Trophoblast cell (in vitro differentiated cells and primary cell): ENCODE data around the gene SMARCB1.

Experiments
- DNase-seq, 2 donors: peaks; one replicate each; pipeline ENCODE4 v3.0.0-alpha.2; 2016
- H2AFZ ChIP-seq: 2 replicates; pipeline ENCODE4 v1.6.1; 2013; ENCODE audit warnings: low read length, moderate library complexity, mild to moderate bottlenecking; ENCODE audit not compliant: insufficient read depth, poor library complexity
- H2AK5ac ChIP-seq: 2 replicates; pipeline ENCODE4 v1.6.1; 2013; ENCODE audit warnings: mild to moderate bottlenecking, low read length
- H2BK120ac ChIP-seq: 2 replicates; pipeline ENCODE4 v1.6.1; 2013; ENCODE audit warnings: low read length, mild to moderate bottlenecking, moderate library complexity; ENCODE audit not compliant: insufficient read depth, poor library complexity
- H2BK12ac ChIP-seq: 2 replicates; pipeline ENCODE4 v1.6.1; 2013; ENCODE audit warnings: mild to moderate bottlenecking, low read length, moderate library complexity
- H2BK5ac ChIP-seq: 2 replicates; pipeline ENCODE4 v1.6.1; 2013; ENCODE audit warnings: low read length, low read depth, moderate library complexity, mild to moderate bottlenecking; ENCODE audit not compliant: poor library complexity
- H3K14ac ChIP-seq: 2 replicates; pipeline ENCODE4 v1.6.1; 2013; ENCODE audit warnings: mild to moderate bottlenecking, low read length
- H3K18ac ChIP-seq: 2 replicates; pipeline ENCODE4 v1.6.1; 2013; ENCODE audit warnings: mild to moderate bottlenecking, low read length
- H3K23ac ChIP-seq: 2 replicates; pipeline ENCODE4 v1.6.1; 2013; ENCODE audit warnings: low read length
- H3K27ac ChIP-seq: 2 replicates; pipeline ENCODE4 v1.5.1; 2013; ENCODE audit warnings: low read depth, mild to moderate bottlenecking, inconsistent platforms, low read length, moderate library complexity
- H3K27me3 ChIP-seq: 2 replicates; pipeline ENCODE4 v1.6.1; 2013; ENCODE audit warnings: inconsistent platforms, mild to moderate bottlenecking, low read length, moderate library complexity; ENCODE audit not compliant: insufficient read depth
- H3K36me3 ChIP-seq, 2 experiments: 1 replicate in 1 of 2; 2 replicates in 1 of 2; pipeline ENCODE4 v1.6.1; 2013; ENCODE audit warnings: low read length in 2 of 2, mild to moderate bottlenecking in 2 of 2, moderate library complexity in 1 of 2; ENCODE audit not compliant: insufficient read depth in 2 of 2, control insufficient read depth in 1 of 2
- H3K4ac ChIP-seq: 2 replicates; pipeline ENCODE4 v1.6.1; 2013; ENCODE audit warnings: low read depth, mild to moderate bottlenecking, low read length, moderate library complexity
- H3K4me1 ChIP-seq, 2 experiments: 1 replicate in 1 of 2; 2 replicates in 1 of 2; pipeline ENCODE4 v1.6.1; 2013; ENCODE audit warnings: low read length in 2 of 2, mild to moderate bottlenecking in 2 of 2, moderate library complexity in 1 of 2; ENCODE audit not compliant: insufficient read depth in 2 of 2, control insufficient read depth in 1 of 2
- H3K4me2 ChIP-seq: 2 replicates; pipeline ENCODE4 v1.6.1; 2013; ENCODE audit warnings: inconsistent platforms, mild to moderate bottlenecking, low read length, moderate library complexity
- H3K4me3 ChIP-seq: 2 replicates; pipeline ENCODE4 v1.5.1; 2013; ENCODE audit warnings: mild to moderate bottlenecking, low read depth, low read length, inconsistent platforms
- H3K79me1 ChIP-seq: one replicate; pipeline ENCODE4 v1.6.1; 2013; ENCODE audit warnings: low read length
- H3K79me2 ChIP-seq: 2 replicates; pipeline ENCODE4 v1.6.1; 2013; ENCODE audit warnings: low read length, mild to moderate bottlenecking; ENCODE audit not compliant: control insufficient read depth, insufficient read depth, poor library complexity
- H3K9ac ChIP-seq: 2 replicates; pipeline ENCODE4 v1.6.1; 2013; ENCODE audit warnings: mild to moderate bottlenecking, low read length
- H3K9me3 ChIP-seq: 2 replicates; pipeline ENCODE4 v1.6.1; 2013; ENCODE audit warnings: low read depth, mild to moderate bottlenecking, control low read depth, inconsistent platforms, low read length; ENCODE audit not compliant: insufficient read depth
- H4K12ac ChIP-seq: 2 replicates; pipeline ENCODE4 v1.6.1; 2013; ENCODE audit warnings: low read depth, mild to moderate bottlenecking, low read length, moderate library complexity
- H4K8ac ChIP-seq: 2 replicates; pipeline ENCODE4 v1.6.1; 2013; ENCODE audit warnings: low read depth, mild to moderate bottlenecking, low read length, moderate library complexity
- H4K91ac ChIP-seq: one replicate; pipeline ENCODE4 v1.6.1; 2013; ENCODE audit warnings: low read depth, mild to moderate bottlenecking, low read length, moderate library complexity
- WGBS: extraction: QIAGEN DNeasy Blood & Tissue Kit; methylation state at CpG from one replicate; pipeline ENCODE4 v1.1.7; 2013; ENCODE audit warnings: missing lambda C conversion rate; ENCODE audit not compliant: insufficient read length, insufficient coverage; ENCODE audit errors: extremely low coverage; 5-methylcytosine and 5-hydroxymethylcytosine counted together

Gene SMARCB1

DNA sequence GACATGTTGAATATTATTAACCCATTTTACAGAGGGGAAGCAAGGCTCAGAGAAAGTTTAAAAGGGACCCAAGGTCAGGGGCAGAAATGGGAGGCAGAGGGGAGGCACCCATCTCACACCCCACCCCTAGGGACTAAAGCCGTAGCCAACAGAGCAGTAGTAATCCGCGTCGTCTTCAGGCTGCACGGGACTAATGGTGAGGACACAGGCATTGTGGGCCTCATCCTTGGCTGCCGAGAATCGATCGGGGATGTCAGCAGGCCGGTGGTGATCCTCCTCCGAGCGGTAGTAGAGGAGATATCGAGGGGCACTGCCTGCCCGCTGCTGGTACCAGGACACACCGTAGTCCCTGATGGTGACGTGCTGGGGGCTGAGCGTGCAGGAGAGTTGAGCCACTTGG, 34.0 kb upstream of the SMARCB1 start:
- peak overlapping the region; percentile 18 for H3K4me3 ChIP-seq
- H3K79me1 ChIP-seq: peaks cover 11% of the 10 kb centered on the region
- H4K91ac ChIP-seq: no peak overlapping the region
- no peak overlapping the region for H3K23ac ChIP-seq
- no CpG with 5 or more reads among the region's 16 CpGs for WGBS
- H4K12ac ChIP-seq: no peak overlapping the region
- H3K14ac ChIP-seq: no peak overlapping the region
- H2BK12ac ChIP-seq: no peak overlapping the region
- H2BK5ac ChIP-seq: no peak overlapping the region
- no peak overlapping the region for H2AK5ac ChIP-seq
- H3K4me2 ChIP-seq: no peak overlapping the region
- peaks cover 3% of the 10 kb centered on the region for H3K9me3 ChIP-seq
- H3K9ac ChIP-seq: peak overlapping the region; percentile 5
- no peak for DNase-seq
- no peak overlapping the region for H2AFZ ChIP-seq
- no peak overlapping the region for H3K27ac ChIP-seq
- peaks cover 2 to 7% of the 10 kb centered on the region in 2 experiments for H3K4me1 ChIP-seq
- H3K79me2 ChIP-seq: peaks cover 6% of the 10 kb centered on the region
- no peak overlapping the region for H3K4ac ChIP-seq
- H3K36me3 ChIP-seq: no peaks in the 10 kb centered on the region
- H3K18ac ChIP-seq: no peak overlapping the region
- no peaks in the 10 kb centered on the region for H3K27me3 ChIP-seq
- no peak overlapping the region for H4K8ac ChIP-seq
- H2BK120ac ChIP-seq: no peak overlapping the region

DNA sequence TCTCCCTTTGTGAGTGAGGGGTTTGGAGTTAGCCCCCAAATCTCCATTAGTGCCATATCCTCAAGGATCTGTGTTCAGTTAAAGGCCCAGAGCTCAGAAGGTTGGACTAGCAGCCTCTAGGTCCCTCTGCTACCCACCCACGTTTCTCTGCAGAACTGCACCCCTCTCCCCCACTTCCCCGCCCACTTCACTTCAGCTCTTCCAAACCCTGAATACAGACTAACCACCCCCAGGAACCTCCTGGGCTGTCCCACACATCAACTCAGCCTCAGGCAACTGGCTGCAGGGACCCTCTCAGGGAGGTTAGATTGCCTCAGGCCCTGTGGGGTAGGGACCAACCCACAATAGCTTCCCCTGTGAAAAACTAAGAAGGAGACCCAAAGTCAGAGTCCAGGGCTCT, 33.4 kb upstream of the SMARCB1 start:
- Histone ChIP-seq H3K36me3 (no peaks in the 10 kb centered on the region), H2BK120ac (no peak overlapping the region), H3K9ac (no peak overlapping the region), H4K91ac (no peak overlapping the region), H4K12ac (no peak overlapping the region), H2BK12ac (no peak overlapping the region), H3K9me3 (peaks cover 3% of the 10 kb centered on the region), H4K8ac (no peak overlapping the region), H3K23ac (no peak overlapping the region), H3K79me1 (peaks cover 11% of the 10 kb centered on the region), H3K14ac (no peak overlapping the region), H2AK5ac (no peak overlapping the region), H3K27ac (no peak overlapping the region), H3K4me2 (no peak overlapping the region), H3K4me1 (peaks cover 2 to 7% of the 10 kb centered on the region in 2 experiments), H2BK5ac (no peak overlapping the region), H3K18ac (no peak overlapping the region), H2AFZ (no peak overlapping the region), H3K27me3 (no peaks in the 10 kb centered on the region), H3K4ac (no peak overlapping the region), H3K4me3 (no peak overlapping the region), H3K79me2 (peaks cover 6% of the 10 kb centered on the region)
- WGBS: no CpG with 5 or more reads among the region's 2 CpGs
- no peak for DNase-seq

DNA sequence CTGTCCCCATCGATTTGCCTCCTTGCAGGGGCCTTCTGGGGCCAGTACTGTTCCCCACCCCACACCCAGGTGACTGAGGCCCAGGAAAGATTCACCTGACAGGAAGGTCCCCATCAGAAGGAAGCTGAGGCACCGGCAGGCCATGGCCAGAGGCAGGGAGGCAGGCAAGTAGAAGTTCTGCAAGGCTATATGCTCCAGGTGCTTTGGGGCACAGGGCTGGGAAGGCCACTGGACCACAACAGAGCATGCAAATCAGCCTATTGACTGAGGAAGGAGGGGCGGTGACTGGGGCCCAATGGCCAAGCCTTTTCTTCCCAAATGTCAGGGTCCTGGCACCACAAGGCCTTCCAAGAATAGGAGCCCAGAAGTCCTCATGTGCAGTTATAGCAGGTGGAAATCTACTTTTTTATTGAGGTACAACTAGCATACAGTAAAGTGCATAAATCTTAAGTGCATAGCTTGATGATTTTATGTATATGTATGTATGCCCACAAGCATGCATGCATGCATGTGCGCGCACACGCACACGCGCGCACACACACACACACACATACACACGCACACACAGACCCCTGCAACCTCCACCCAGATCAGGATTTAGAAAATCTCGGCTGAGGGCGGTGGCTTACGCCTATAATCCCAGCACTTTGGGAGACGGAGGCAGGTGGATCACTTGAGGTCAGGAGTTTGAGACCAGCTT, 32.4 kb upstream of the SMARCB1 start, which contains the start of gene VPREB3:
VPREB3 (minus strand) TSS at position 206 of the 700 bp plus-strand sequence; CDS start at position 144, 62 bp downstream.
- no peak within 1 kb of the TSS for H2BK12ac ChIP-seq
- H3K4me3 ChIP-seq: no peak within 1 kb of the TSS
- H4K91ac ChIP-seq: no peak within 1 kb of the TSS
- H4K8ac ChIP-seq: no peak within 1 kb of the TSS
- H3K23ac ChIP-seq: no peak within 1 kb of the TSS
- no peak within 1 kb of the TSS for H3K14ac ChIP-seq
- H2BK5ac ChIP-seq: no peak within 1 kb of the TSS
- peaks cover 3% of the 10 kb centered on the region for H3K9me3 ChIP-seq
- no CpG with 5 or more reads among the region's 14 CpGs for WGBS
- H3K4ac ChIP-seq: no peak within 1 kb of the TSS
- no peak within 1 kb of the TSS for H2AK5ac ChIP-seq
- no peak within 1 kb of the TSS for H2AFZ ChIP-seq
- H3K27me3 ChIP-seq: no peaks in the 10 kb centered on the region
- no peak within 1 kb of the TSS for H3K27ac ChIP-seq
- H2BK120ac ChIP-seq: no peak within 1 kb of the TSS
- no peak within 1 kb of the TSS for H3K9ac ChIP-seq
- peaks cover 2 to 7% of the 10 kb centered on the region in 2 experiments for H3K4me1 ChIP-seq
- H3K4me2 ChIP-seq: no peak within 1 kb of the TSS
- H3K36me3 ChIP-seq: no peaks in the 10 kb centered on the region
- H3K79me1 ChIP-seq: peaks cover 11% of the 10 kb centered on the region
- H4K12ac ChIP-seq: no peak within 1 kb of the TSS
- no peak for DNase-seq
- peaks cover 6% of the 10 kb centered on the region for H3K79me2 ChIP-seq
- no peak within 1 kb of the TSS for H3K18ac ChIP-seq

DNA sequence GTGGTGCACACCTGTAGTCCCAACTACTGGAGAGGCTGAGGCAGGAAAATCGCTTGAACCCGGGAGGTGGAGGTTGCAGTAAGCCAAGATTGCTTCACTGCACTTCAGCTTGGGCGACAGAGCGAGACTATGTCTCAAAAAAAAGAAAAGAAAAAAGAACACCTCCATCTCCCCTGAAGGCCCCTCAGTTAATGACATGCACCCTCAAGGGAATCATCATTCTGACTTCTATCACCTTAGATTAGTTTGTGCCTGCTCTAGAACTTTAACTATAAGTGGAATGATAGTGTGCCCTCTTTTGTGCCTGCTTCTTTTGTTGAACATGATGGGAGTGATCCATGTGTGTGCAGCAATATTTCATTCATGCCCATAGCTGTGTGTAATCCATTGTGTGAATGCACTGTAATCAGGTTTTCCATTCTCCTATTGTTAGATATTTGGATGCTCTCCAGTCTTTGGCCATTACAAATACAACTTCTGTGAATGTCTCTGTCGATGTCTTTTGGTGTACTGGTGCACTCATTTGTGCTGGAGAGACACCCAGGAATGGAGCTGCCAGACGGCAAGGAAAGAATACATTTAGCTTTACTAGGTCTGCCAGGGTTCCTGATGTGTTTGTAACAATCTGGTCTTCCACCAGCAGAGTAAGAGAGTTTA, 31.7 kb upstream of the SMARCB1 start:
- no peak overlapping the region for H3K27ac ChIP-seq
- no peak overlapping the region for H3K18ac ChIP-seq

More for the DNA sequence above, 31.7 kb upstream of the SMARCB1 start:
- Histone ChIP-seq H3K79me1 (peaks cover 11% of the 10 kb centered on the region), H3K79me2 (peaks cover 6% of the 10 kb centered on the region), H3K4me2 (no peak overlapping the region), H3K23ac (no peak overlapping the region), H3K4ac (no peak overlapping the region), H3K27me3 (no peaks in the 10 kb centered on the region), H4K8ac (no peak overlapping the region), H2BK5ac (no peak overlapping the region), H4K91ac (no peak overlapping the region), H2BK12ac (no peak overlapping the region), H4K12ac (no peak overlapping the region), H3K14ac (no peak overlapping the region), H3K4me1 (peaks cover 2 to 6% of the 10 kb centered on the region in 2 experiments), H2AFZ (no peak overlapping the region), H3K9me3 (peaks cover 3% of the 10 kb centered on the region), H2BK120ac (no peak overlapping the region), H3K4me3 (no peak overlapping the region), H2AK5ac (no peak overlapping the region), H3K9ac (no peak overlapping the region), H3K36me3 (no peaks in the 10 kb centered on the region)
- DNase-seq: no peak
- WGBS: no CpG with 5 or more reads among the region's 6 CpGs
